ENCODE data around the gene HDLBP.

DNA sequence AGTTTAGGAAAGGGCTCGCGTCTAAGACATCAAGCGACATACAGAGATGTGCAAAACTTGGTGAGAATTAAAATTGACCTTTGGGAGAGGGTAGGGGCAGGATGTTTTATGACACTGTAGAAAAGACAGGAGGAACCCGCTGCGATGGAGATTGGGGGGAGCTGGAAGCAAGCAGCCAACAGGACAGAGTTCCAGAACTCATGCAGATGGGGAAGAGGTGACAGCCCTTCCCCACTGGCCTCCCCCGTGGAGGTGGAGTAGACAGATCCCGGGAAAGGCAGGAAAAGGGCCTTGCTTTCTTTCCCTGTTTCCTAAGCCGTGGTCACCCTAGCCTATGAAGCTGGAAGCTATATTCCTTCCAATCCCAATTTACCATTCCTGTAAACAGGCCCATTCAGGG, 87.9 kb downstream of the HDLBP start:
- TF ChIP-seq, protein P1, sequence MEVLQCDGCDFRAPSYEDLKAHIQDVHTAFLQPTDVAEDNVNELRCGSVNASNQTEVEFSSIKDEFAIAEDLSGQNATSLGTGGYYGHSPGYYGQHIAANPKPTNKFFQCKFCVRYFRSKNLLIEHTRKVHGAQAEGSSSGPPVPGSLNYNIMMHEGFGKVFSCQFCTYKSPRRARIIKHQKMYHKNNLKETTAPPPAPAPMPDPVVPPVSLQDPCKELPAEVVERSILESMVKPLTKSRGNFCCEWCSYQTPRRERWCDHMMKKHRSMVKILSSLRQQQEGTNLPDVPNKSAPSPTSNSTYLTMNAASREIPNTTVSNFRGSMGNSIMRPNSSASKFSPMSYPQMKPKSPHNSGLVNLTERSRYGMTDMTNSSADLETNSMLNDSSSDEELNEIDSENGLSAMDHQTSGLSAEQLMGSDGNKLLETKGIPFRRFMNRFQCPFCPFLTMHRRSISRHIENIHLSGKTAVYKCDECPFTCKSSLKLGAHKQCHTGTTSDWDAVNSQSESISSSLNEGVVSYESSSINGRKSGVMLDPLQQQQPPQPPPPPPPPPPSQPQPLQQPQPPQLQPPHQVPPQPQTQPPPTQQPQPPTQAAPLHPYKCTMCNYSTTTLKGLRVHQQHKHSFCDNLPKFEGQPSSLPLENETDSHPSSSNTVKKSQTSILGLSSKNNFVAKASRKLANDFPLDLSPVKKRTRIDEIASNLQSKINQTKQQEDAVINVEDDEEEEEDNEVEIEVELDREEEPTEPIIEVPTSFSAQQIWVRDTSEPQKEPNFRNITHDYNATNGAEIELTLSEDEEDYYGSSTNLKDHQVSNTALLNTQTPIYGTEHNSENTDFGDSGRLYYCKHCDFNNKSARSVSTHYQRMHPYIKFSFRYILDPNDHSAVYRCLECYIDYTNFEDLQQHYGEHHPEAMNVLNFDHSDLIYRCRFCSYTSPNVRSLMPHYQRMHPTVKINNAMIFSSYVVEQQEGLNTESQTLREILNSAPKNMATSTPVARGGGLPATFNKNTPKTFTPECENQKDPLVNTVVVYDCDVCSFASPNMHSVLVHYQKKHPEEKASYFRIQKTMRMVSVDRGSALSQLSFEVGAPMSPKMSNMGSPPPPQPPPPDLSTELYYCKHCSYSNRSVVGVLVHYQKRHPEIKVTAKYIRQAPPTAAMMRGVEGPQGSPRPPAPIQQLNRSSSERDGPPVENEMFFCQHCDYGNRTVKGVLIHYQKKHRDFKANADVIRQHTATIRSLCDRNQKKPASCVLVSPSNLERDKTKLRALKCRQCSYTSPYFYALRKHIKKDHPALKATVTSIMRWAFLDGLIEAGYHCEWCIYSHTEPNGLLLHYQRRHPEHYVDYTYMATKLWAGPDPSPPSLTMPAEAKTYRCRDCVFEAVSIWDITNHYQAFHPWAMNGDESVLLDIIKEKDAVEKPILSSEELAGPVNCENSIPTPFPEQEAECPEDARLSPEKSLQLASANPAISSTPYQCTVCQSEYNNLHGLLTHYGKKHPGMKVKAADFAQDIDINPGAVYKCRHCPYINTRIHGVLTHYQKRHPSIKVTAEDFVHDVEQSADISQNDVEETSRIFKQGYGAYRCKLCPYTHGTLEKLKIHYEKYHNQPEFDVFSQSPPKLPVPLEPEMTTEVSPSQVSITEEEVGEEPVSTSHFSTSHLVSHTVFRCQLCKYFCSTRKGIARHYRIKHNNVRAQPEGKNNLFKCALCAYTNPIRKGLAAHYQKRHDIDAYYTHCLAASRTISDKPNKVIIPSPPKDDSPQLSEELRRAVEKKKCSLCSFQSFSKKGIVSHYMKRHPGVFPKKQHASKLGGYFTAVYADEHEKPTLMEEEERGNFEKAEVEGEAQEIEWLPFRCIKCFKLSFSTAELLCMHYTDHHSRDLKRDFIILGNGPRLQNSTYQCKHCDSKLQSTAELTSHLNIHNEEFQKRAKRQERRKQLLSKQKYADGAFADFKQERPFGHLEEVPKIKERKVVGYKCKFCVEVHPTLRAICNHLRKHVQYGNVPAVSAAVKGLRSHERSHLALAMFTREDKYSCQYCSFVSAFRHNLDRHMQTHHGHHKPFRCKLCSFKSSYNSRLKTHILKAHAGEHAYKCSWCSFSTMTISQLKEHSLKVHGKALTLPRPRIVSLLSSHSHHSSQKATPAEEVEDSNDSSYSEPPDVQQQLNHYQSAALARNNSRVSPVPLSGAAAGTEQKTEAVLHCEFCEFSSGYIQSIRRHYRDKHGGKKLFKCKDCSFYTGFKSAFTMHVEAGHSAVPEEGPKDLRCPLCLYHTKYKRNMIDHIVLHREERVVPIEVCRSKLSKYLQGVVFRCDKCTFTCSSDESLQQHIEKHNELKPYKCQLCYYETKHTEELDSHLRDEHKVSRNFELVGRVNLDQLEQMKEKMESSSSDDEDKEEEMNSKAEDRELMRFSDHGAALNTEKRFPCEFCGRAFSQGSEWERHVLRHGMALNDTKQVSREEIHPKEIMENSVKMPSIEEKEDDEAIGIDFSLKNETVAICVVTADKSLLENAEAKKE (CRISPR knock-in tag; IDR thresholded peaks at IDR 0.05): no peak
- TF ChIP-seq, protein P2, sequence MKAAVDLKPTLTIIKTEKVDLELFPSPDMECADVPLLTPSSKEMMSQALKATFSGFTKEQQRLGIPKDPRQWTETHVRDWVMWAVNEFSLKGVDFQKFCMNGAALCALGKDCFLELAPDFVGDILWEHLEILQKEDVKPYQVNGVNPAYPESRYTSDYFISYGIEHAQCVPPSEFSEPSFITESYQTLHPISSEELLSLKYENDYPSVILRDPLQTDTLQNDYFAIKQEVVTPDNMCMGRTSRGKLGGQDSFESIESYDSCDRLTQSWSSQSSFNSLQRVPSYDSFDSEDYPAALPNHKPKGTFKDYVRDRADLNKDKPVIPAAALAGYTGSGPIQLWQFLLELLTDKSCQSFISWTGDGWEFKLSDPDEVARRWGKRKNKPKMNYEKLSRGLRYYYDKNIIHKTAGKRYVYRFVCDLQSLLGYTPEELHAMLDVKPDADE (IDR thresholded peaks at IDR 0.05): no peak
- TF ChIP-seq CTCF (conservative IDR thresholded peaks at IDR 0.05; ENCODE audit: low read depth in 2 of 2): no peak
- TF ChIP-seq POLR2AphosphoS5 (IDR thresholded peaks at IDR 0.05; ENCODE audit: low read depth): no peak
- TF ChIP-seq, protein P3, sequence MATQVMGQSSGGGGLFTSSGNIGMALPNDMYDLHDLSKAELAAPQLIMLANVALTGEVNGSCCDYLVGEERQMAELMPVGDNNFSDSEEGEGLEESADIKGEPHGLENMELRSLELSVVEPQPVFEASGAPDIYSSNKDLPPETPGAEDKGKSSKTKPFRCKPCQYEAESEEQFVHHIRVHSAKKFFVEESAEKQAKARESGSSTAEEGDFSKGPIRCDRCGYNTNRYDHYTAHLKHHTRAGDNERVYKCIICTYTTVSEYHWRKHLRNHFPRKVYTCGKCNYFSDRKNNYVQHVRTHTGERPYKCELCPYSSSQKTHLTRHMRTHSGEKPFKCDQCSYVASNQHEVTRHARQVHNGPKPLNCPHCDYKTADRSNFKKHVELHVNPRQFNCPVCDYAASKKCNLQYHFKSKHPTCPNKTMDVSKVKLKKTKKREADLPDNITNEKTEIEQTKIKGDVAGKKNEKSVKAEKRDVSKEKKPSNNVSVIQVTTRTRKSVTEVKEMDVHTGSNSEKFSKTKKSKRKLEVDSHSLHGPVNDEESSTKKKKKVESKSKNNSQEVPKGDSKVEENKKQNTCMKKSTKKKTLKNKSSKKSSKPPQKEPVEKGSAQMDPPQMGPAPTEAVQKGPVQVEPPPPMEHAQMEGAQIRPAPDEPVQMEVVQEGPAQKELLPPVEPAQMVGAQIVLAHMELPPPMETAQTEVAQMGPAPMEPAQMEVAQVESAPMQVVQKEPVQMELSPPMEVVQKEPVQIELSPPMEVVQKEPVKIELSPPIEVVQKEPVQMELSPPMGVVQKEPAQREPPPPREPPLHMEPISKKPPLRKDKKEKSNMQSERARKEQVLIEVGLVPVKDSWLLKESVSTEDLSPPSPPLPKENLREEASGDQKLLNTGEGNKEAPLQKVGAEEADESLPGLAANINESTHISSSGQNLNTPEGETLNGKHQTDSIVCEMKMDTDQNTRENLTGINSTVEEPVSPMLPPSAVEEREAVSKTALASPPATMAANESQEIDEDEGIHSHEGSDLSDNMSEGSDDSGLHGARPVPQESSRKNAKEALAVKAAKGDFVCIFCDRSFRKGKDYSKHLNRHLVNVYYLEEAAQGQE (IDR thresholded peaks at IDR 0.05; ENCODE audit: unreplicated experiment): no peak
- TF ChIP-seq EZH2 (IDR thresholded peaks at IDR 0.05; ENCODE audit: low read depth, unreplicated experiment): no peak
- TF ChIP-seq CREB1 (CRISPR knock-in tag; IDR thresholded peaks at IDR 0.05; ENCODE audit: low read depth): no peak
- no peak for TF ChIP-seq JUNB (IDR thresholded peaks at IDR 0.05; ENCODE audit: unreplicated experiment)
- no peak for TF ChIP-seq NANOG (IDR thresholded peaks at IDR 0.05; ENCODE audit: borderline replicate concordance)
- TF ChIP-seq ZNF114 (CRISPR knock-in tag; IDR thresholded peaks at IDR 0.05): no peak
- no peak for TF ChIP-seq EZH2phosphoT487 (IDR thresholded peaks at IDR 0.05; ENCODE audit: unreplicated experiment)
- no peak for TF ChIP-seq ZNF331 (CRISPR knock-in tag; IDR thresholded peaks at IDR 0.05; ENCODE audit: low read depth)
- no peak for TF ChIP-seq STAT1 (IDR thresholded peaks at IDR 0.05; ENCODE audit: unreplicated experiment)
